Stimulated activated CD8-positive, alpha-beta memory T cell treated with anti-CD3 and anti-CD28 coated beads, Interleukin-7, amount 100 ng/mL, for 4 hours (primary cell): ENCODE data around the gene EYA2.

Experiments used
- DNase-seq, 2 donors: peaks; one replicate each; pipeline ENCODE4 v3.0.0-alpha.2; 2020; ENCODE audit warnings: low read depth in 2 of 2

Gene EYA2

GRCh38 chr20:47004179-47004578 is 109.5 kb downstream of the EYA2 start:
- no peak for DNase-seq

DNA sequence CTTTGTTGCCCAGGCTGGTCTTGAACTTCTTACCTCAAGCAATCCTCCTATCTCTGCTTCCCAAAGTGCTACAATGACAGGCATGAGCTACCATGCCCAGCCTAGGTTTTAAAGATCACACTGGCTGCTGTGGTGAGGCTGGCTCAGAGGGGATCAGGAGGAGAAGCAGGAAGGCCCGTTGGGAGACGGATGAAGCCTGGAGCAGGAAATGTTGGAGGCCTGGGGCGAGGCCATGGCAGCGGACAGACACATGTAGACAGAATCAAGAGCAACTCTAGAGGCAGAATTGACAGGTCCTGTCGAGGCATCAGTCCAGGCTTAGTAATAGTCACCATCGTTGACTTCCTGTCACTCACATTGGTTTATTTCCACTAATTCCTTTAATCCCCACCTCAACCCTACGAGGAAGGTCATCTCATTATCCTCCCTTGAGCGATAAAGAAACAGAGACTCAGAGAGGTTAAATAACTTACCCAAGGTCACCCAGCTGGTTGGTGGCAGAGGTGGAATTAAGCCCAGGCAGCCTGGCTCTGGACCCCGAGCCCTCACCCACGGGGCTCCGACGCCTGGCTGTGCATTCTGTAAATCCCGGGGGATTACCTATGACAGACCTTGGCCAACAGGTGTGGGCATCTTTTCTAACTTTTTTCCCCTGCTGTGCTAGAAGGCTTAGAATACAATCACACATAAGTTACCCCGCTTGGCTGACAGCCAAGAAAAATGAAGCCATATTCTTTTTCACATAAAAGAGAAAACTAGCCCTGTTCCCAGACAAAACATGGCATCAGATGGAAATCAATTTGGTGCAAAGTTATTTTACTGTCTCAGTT is 113.4 kb downstream of the EYA2 start:
- no peak for DNase-seq

GRCh38 chr20:47008842-47009518 is 114.3 kb downstream of the EYA2 start:
- DNase-seq = no peak

DNA sequence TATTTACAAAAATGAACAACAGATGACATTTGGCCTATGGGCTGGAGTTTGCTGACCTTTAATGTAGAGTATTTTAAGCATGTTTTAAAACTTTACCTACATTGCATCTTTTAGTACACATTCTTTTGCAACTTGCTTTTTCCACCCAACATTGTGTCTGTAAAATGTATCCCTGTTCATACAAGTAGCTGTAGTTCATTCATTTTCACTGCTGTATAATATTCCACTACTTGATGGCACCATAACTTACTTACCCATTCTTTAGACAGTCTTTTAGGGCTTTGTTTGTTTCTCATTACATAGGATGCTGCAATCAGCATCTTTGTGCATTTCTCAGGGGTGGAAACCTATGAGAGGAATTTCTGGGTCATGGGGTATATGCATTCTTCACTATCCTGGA is 115.1 kb downstream of the EYA2 start:
- DNase-seq = no peak

DNA sequence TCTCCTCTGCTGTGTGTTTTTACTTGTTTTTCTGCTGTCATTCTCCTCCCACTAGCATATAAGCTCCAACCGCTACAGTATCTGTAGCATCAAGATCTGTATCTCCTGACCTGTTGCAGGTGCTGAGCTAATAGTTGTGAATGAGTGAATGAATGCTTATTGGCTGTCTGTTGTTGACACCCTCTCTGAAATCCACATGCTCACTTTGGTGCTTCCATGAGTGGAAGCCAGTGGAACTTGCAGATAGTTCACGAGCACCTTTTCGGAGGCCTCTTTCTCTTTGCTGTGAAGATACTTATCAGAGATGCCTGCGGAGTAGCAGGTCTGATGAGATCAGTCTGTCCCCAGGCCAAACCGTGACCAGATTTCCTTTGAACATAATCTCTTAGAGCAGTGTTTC is 117.3 kb downstream of the EYA2 start:
- no peak for DNase-seq

DNA sequence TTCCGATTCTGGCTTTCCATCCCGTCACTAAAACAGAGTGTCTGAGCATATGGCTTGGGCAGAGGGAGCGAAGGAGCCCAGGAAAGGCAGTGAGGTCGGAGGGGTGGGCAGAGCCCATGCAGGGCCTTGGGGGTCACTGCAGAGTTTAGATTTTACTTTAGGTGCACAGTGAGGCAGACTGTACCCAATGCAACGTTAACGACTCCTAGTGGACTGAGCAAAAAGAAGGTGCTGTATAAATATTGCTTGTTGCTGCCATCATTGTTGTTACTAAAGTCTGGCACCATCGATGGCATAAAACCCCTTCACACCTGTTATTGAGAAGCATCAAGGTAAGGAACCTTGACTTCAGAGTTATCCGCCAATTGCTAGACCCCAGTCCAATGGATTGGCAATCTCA is 119.0 kb downstream of the EYA2 start:
- DNase-seq = no peak

- DNase-seq = no peak
These were observed 121.5 kb downstream of the EYA2 start for GRCh38 chr20:47016068-47016664.

- DNase-seq = no peak
These were observed 123.7 kb downstream of the EYA2 start for GRCh38 chr20:47018381-47018780.

GRCh38 chr20:47019121-47019824 is 124.6 kb downstream of the EYA2 start:
- DNase-seq = no peak

DNA sequence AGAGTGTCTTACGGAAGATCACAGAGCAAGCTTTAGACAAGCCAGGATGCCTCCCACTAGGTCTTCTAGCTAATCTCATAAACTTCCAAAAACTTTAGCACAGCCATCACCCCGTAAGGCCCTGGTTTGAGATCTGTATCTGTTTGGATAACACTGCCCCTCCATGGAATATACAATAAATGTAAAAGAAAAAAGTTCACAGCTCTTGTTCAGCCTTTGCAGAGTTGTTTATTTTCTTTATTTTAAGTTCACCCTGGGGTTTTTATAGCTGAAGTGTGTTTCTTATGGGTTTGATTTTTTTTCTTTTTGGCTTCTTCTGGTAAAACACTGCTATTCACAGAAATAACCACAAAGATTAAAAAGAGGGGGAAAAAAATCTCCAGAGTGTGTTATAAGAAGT is 125.6 kb downstream of the EYA2 start:
- DNase-seq = no peak

DNA sequence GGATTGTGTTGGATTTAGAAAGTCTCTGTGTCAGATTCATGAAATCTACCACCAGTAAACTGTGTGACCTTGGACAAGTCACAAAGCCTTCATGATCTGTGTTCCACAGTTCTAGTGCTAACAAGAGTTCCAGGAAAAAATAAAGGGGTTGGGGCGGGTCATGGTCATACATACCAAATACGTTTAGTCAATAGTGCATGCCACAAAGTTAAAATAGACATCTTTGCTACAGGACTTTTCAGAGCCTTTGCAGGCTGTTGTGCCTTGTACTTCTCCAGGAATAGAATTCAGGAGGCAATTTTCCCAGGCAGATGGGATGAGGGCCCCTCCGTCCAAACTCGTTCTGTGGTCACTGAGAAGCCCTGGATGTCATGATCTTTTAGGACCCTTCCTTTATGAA is 127.2 kb downstream of the EYA2 start:
- DNase-seq = no peak

DNA sequence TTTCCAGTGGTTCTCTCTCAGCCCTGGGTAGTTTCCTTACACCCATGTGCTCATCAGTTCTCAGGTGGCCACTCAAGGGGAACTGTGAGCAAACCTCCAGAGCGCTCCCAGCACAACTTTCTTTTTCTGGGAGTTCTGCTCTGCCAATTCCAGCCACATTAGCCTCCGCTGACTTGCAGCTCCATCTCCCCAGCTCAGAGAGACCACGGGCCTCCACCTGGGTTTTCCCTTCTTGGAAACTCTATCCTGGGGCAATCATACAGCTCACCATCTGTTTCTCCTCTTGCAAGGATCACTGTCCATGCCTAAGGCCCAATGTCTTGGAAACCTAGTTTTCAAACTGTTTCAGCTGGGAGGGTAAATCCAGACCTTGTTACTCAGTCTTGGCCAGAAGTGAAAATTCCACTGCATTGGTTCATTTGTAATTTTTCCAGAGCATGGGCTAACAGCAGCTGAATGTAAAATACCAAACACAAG is 129.9 kb downstream of the EYA2 start:
- no peak for DNase-seq

- DNase-seq = no peak
These were observed 132.4 kb downstream of the EYA2 start for GRCh38 chr20:47027042-47027441.

DNA sequence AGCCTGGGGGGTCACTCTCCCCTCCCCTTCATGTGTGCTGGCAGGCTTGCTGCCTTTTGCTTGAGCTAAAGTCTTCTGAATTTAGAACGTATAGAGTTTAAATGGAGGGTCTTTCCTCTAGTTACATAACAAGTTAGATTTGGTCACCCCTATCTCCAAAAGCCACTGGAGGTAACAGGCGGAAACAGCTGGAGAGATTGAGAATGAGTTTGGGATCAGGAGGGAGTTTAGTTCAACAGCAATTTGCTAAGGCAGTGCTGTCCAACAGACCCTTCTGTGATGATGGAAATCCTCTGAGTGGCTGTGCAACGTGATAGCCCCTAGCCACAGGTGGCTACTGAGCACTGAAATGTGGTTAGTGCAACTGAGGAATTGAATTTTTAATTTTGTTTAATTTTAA is 132.8 kb downstream of the EYA2 start:
- DNase-seq = no peak

- no peak for DNase-seq
These were observed 133.8 kb downstream of the EYA2 start for GRCh38 chr20:47028487-47028886.

GRCh38 chr20:47029845-47030244 is 135.2 kb downstream of the EYA2 start:
- no peak for DNase-seq

DNA sequence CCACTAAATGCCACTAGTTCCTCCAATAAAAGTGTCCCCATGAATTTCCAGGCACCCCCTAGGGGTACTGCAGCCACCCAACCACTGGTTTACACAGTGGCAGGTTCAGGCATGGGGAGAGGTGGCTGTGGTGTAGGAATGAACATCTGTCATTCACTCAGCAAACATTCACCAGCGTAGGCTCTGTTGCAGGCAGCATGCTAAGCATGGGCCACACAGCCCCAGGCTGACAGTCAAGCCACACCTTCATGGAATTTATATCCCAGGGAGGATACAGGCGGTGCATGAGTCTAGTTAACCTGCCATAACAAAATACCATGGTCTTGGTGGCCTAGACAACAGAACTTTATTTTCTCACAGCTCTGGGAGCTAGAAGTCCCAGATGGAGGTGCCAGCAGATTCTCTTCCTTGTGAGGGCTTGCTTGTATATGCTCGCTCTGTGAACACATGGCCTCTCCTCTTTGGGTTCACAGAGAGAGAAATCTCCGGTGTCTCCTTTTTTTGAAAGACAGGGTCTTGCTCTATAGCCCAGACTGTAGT is 135.7 kb downstream of the EYA2 start:
- DNase-seq = no peak

DNA sequence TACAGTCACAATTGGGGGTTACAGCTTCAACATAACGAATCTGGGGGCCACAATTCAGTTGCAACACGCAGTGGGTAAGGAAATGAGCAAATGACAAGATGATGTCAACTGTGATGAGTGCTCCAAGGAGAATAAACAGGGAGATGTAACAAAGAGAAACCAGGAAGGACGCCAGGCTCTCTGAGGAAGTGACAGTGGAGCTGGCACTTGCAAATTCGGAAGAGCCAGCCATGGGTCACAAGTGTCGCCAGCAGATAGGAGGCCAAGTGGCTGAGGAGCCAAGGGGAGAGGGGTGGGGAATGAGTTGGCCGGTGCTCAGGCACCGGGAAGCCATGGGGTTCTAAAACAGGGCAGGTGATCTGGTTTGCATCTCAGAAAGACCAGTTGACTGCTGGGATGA is 136.4 kb downstream of the EYA2 start:
- no peak for DNase-seq

GRCh38 chr20:47031821-47032220 is 137.2 kb downstream of the EYA2 start:
- no peak for DNase-seq

- DNase-seq = no peak
These were observed 138.4 kb downstream of the EYA2 start for GRCh38 chr20:47032933-47033578.

DNA sequence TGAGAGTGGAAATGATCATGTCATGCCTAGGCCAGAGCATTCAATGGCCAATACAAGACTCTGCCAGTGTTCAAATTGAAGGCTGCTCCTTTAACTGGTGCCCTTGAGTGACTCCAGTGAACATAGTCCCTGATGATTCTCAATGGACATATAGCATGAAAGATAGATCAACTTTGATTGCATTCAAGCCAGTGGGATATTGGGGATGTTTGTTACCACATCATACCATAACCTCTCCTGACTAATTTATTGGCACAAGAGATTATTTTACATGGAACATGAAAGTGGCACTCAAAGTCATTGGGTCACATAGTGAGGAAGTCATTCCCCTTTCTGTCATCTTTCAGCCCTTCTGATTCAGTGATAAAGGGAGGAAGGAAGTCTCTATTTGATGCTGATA is 139.0 kb downstream of the EYA2 start:
- no peak for DNase-seq
